Endothelial cell (in vitro differentiated cells): ENCODE data around the gene EFCAB14. TPM values are rescaled to one million over a fixed set of nuclear protein-coding genes. Genes with fewer than 3 reads are reported as not detected.
"Not testable (repeated sequence)": the region's sequence is repeated elsewhere in the genome, so short reads cannot be mapped to it uniquely, and the experiment has no call there.

Experiments used
- DNase-seq: peaks from one replicate; pipeline ENCODE4 v3.0.0; 2021; ENCODE audit warnings: low spot score
- H3K27ac Mint-ChIP-seq: one replicate; pipeline ENCODE4 v1.8.0; 2021; ENCODE audit warnings: mixed read lengths, inconsistent platforms; ENCODE audit not compliant: unreplicated experiment
- H3K27me3 Mint-ChIP-seq: one replicate; pipeline ENCODE4 v1.8.0; 2021; ENCODE audit warnings: mild to moderate bottlenecking, moderate library complexity, mixed read lengths, inconsistent platforms; ENCODE audit not compliant: unreplicated experiment
- H3K36me3 Mint-ChIP-seq: one replicate; pipeline ENCODE4 v1.8.0; 2021; ENCODE audit warnings: mild to moderate bottlenecking, low read depth, mixed read lengths, inconsistent platforms; ENCODE audit not compliant: unreplicated experiment
- H3K4me1 Mint-ChIP-seq: one replicate; pipeline ENCODE4 v1.8.0; 2021; ENCODE audit warnings: mild to moderate bottlenecking, mixed read lengths, inconsistent platforms; ENCODE audit not compliant: unreplicated experiment
- H3K4me3 Mint-ChIP-seq: one replicate; pipeline ENCODE4 v1.8.0; 2021; ENCODE audit warnings: mild to moderate bottlenecking, mixed read lengths, inconsistent platforms; ENCODE audit not compliant: unreplicated experiment
- H3K9me3 Mint-ChIP-seq: one replicate; pipeline ENCODE4 v1.8.0; 2021; ENCODE audit warnings: mixed read lengths, inconsistent platforms; ENCODE audit not compliant: unreplicated experiment
- CTCF ChIP-seq: fragments of 200-600 bp; sonication (generic); IDR thresholded peaks from one replicate; pipeline ENCODE4 v1.5.0; 2021; ENCODE audit warnings: antibody characterized with exemption; ENCODE audit not compliant: unreplicated experiment
- total RNA-seq: library from RNA; stranded (reverse); fragmentation: NEBNext Ultra II Directional; extraction: Animal tissue kit (Norgen Biotek cat#: 25700); gene quantifications from one replicate; pipeline ENCODE4 v1.2.1, GENCODE V29; 2021; ENCODE audit not compliant: unreplicated experiment

Gene EFCAB14
- total RNA-seq, 1 donor from 2014 or later: 325 TPM

- peaks cover 3% of the 10 kb centered on the region for H3K36me3 Mint-ChIP-seq
- no peak for DNase-seq
- H3K4me1 Mint-ChIP-seq: no peaks in the 10 kb centered on the region
- H3K27ac Mint-ChIP-seq: no peak overlapping the region
- H3K27me3 Mint-ChIP-seq: peaks cover 7% of the 10 kb centered on the region
- no peaks in the 10 kb centered on the region for H3K9me3 Mint-ChIP-seq
- TF ChIP-seq CTCF: no peak
- no peak overlapping the region for H3K4me3 Mint-ChIP-seq
Observed at GRCh38 chr1:46761740-46762139, 42.8 kb upstream of the EFCAB14 start.

- Mint-ChIP-seq H3K4me3 (no peak overlapping the region), H3K9me3 (no peaks in the 10 kb centered on the region), H3K36me3 (peaks cover 3% of the 10 kb centered on the region), H3K27me3 (peaks cover 7% of the 10 kb centered on the region), H3K27ac (no peak overlapping the region), H3K4me1 (no peaks in the 10 kb centered on the region)
- no peak for DNase-seq
- TF ChIP-seq CTCF: no peak
Observed at GRCh38 chr1:46760558-46761166, 41.7 kb upstream of the EFCAB14 start.

- H3K27me3 Mint-ChIP-seq: peaks cover 7% of the 10 kb centered on the region
Observed at GRCh38 chr1:46757956-46758528, 39.1 kb upstream of the EFCAB14 start.

GRCh38 chr1:46757247-46757955 is 38.5 kb upstream of the EFCAB14 start:
- H3K36me3 Mint-ChIP-seq: no peaks in the 10 kb centered on the region
- H3K4me1 Mint-ChIP-seq: peaks cover 6% of the 10 kb centered on the region
- no peak overlapping the region for H3K4me3 Mint-ChIP-seq
- H3K9me3 Mint-ChIP-seq: no peaks in the 10 kb centered on the region
- no peak for TF ChIP-seq CTCF
- no peak overlapping the region for H3K27ac Mint-ChIP-seq
- DNase-seq: no peak
- peaks cover 7% of the 10 kb centered on the region for H3K27me3 Mint-ChIP-seq

More at GRCh38 chr1:46757956-46758528, 39.1 kb upstream of the EFCAB14 start:
- H3K4me3 Mint-ChIP-seq: no peak overlapping the region
- no peak for TF ChIP-seq CTCF
- no peaks in the 10 kb centered on the region for H3K36me3 Mint-ChIP-seq
- H3K4me1 Mint-ChIP-seq: peaks cover 6% of the 10 kb centered on the region
- no peak for DNase-seq
- H3K27ac Mint-ChIP-seq: no peak overlapping the region
- H3K9me3 Mint-ChIP-seq: no peaks in the 10 kb centered on the region

GRCh38 chr1:46755121-46755520 is 36.2 kb upstream of the EFCAB14 start:
- Mint-ChIP-seq H3K4me3 (no peak overlapping the region), H3K36me3 (no peaks in the 10 kb centered on the region), H3K4me1 (peaks cover 6% of the 10 kb centered on the region), H3K27ac (no peak overlapping the region), H3K9me3 (no peaks in the 10 kb centered on the region), H3K27me3 (peaks cover 5% of the 10 kb centered on the region)
- no peak for DNase-seq
- no peak for TF ChIP-seq CTCF

- DNase-seq, H3K27ac Mint-ChIP-seq, H3K9me3 Mint-ChIP-seq, H3K4me1 Mint-ChIP-seq, H3K27me3 Mint-ChIP-seq, H3K4me3 Mint-ChIP-seq, H3K36me3 Mint-ChIP-seq: not testable (repeated sequence)
Observed at GRCh38 chr1:46754707-46755106, 35.8 kb upstream of the EFCAB14 start.
